Spinal cord (tissue), 10 donors: Measurements from ENCODE around the gene IPO8. TPM values are rescaled to one million over a fixed set of nuclear protein-coding genes. Genes with fewer than 3 reads are reported as not detected.

ENCODE experiments used
- DNase-seq, 6 donors: peaks; one replicate each; pipeline versions ENCODE4 v3.0.0 to v3.0.0-alpha.2; 2013 to 2015; ENCODE audit warnings: low spot score in 6 of 6, low read depth in 4 of 6
- H3K27ac ChIP-seq: one replicate; pipeline ENCODE4 v1.5.1; 2013; ENCODE audit warnings: low read depth, low read length, control low read depth
- H3K27me3 ChIP-seq: one replicate; pipeline ENCODE4 v1.6.1; 2013; ENCODE audit warnings: low read length; ENCODE audit not compliant: control insufficient read depth, insufficient read depth
- H3K36me3 ChIP-seq: one replicate; pipeline ENCODE4 v1.6.1; 2013; ENCODE audit warnings: low read length; ENCODE audit not compliant: control insufficient read depth, insufficient read depth
- H3K4me1 ChIP-seq: one replicate; pipeline ENCODE4 v1.6.1; 2013; ENCODE audit warnings: low read length; ENCODE audit not compliant: control insufficient read depth, insufficient read depth
- H3K4me3 ChIP-seq: one replicate; pipeline ENCODE4 v1.5.1; 2013; ENCODE audit warnings: low read depth, low read length, control low read depth
- H3K9me3 ChIP-seq: one replicate; pipeline ENCODE4 v1.6.1; 2013; ENCODE audit warnings: low read length; ENCODE audit not compliant: control insufficient read depth, insufficient read depth
- WGBS: methylation state at CpG from one replicate; pipeline ENCODE4 v1.1.5; 2013; ENCODE audit warnings: missing lambda C conversion rate; ENCODE audit not compliant: insufficient coverage; 5-methylcytosine and 5-hydroxymethylcytosine counted together
- polyA plus RNA-seq, 2 donors: library from polyadenylated mRNA; unstranded; fragments of 120-200 nt; gene quantifications; one replicate each; pipeline ENCODE4 v1.2.1, GENCODE V29; 2013; ENCODE audit not compliant: insufficient read length in 2 of 2
- total RNA-seq, 2 donors: library from RNA; depleted of rRNA in 1 of 2; stranded (reverse); fragments of 120-200 nt in 1 of 2; fragments of >200 nt in 1 of 2; gene quantifications; one replicate each; pipeline versions ENCODE4 v1.2.3 to v1.2.4, GENCODE V29; 2013 to 2014
- donor health status: healthy.

Gene IPO8
- total and polyA plus RNA-seq, 4 donors: 32.4 to 61.5 (median 36.4) TPM

GRCh38 chr12:30719060-30719459 lies 23.4 kb upstream of the IPO8 start:
- no peaks in the 10 kb centered on the region for H3K4me1 ChIP-seq
- no peaks in the 10 kb centered on the region for H3K27me3 ChIP-seq
- H3K27ac ChIP-seq: no peak overlapping the region
- WGBS: no CpG with 5 or more reads among the region's 1 CpG
- peaks cover 10% of the 10 kb centered on the region for H3K36me3 ChIP-seq
- DNase-seq: no peak
- H3K9me3 ChIP-seq: no peaks in the 10 kb centered on the region
- H3K4me3 ChIP-seq: no peak overlapping the region

GRCh38 chr12:30707613-30708342 lies 12.1 kb upstream of the IPO8 start:
- Histone ChIP-seq H3K36me3 (peaks cover 3% of the 10 kb centered on the region), H3K4me3 (no peak overlapping the region), H3K9me3 (no peaks in the 10 kb centered on the region), H3K4me1 (no peaks in the 10 kb centered on the region), H3K27me3 (no peaks in the 10 kb centered on the region), H3K27ac (no peak overlapping the region)
- DNase-seq: no peak
- WGBS: 100% methylated on average over 1 of the region's 10 CpGs

- no CpG with 5 or more reads among the region's 2 CpGs for WGBS
- H3K27ac ChIP-seq: no peak overlapping the region
- no peaks in the 10 kb centered on the region for H3K27me3 ChIP-seq
- DNase-seq: no peak
- H3K4me1 ChIP-seq: no peaks in the 10 kb centered on the region
- H3K36me3 ChIP-seq: peaks cover 3% of the 10 kb centered on the region
- no peaks in the 10 kb centered on the region for H3K9me3 ChIP-seq
- no peak overlapping the region for H3K4me3 ChIP-seq
Measured at GRCh38 chr12:30706476-30706875, 10.8 kb upstream of the IPO8 start.

GRCh38 chr12:30701056-30701455 lies 5.4 kb upstream of the IPO8 start:
- no peak overlapping the region for H3K4me3 ChIP-seq
- no peaks in the 10 kb centered on the region for H3K27me3 ChIP-seq
- H3K27ac ChIP-seq: no peak overlapping the region
- no peaks in the 10 kb centered on the region for H3K9me3 ChIP-seq
- peaks cover 5% of the 10 kb centered on the region for H3K4me1 ChIP-seq
- no peaks in the 10 kb centered on the region for H3K36me3 ChIP-seq
- peak in 1 of 6 donors; percentile 36 for DNase-seq

- Histone ChIP-seq H3K27me3 (no peaks in the 10 kb centered on the region), H3K27ac (no peak overlapping the region), H3K36me3 (no peaks in the 10 kb centered on the region), H3K9me3 (no peaks in the 10 kb centered on the region), H3K4me3 (no peak overlapping the region), H3K4me1 (peaks cover 5% of the 10 kb centered on the region)
- peak in 1 of 6 donors; percentile 16 for DNase-seq
- WGBS: 71% methylated on average over 1 of the region's 6 CpGs
Measured at GRCh38 chr12:30700216-30700900, 4.7 kb upstream of the IPO8 start.

GRCh38 chr12:30698346-30698745 lies 2.7 kb upstream of the IPO8 start:
- Histone ChIP-seq H3K9me3 (no peaks in the 10 kb centered on the region), H3K27ac (no peak overlapping the region), H3K4me1 (peaks cover 5% of the 10 kb centered on the region), H3K36me3 (no peaks in the 10 kb centered on the region), H3K4me3 (no peak overlapping the region), H3K27me3 (no peaks in the 10 kb centered on the region)
- WGBS: 67% methylated on average over 1 of the region's 12 CpGs
- DNase-seq: no peak

- WGBS: 77% methylated on average over 7 of the region's 7 CpGs
- Histone ChIP-seq H3K9me3 (no peaks in the 10 kb centered on the region), H3K27me3 (no peaks in the 10 kb centered on the region), H3K4me3 (no peak overlapping the region), H3K4me1 (peaks cover 5% of the 10 kb centered on the region), H3K27ac (no peak overlapping the region), H3K36me3 (no peaks in the 10 kb centered on the region)
- no peak for DNase-seq
Measured at GRCh38 chr12:30696943-30697342, 1.3 kb upstream of the IPO8 start.

- no peaks in the 10 kb centered on the region for H3K9me3 ChIP-seq
- no peaks in the 10 kb centered on the region for H3K27me3 ChIP-seq
- peaks cover 5% of the 10 kb centered on the region for H3K4me1 ChIP-seq
- H3K27ac ChIP-seq: no peak overlapping the region
- peak overlapping the region; percentile 94 for H3K4me3 ChIP-seq
- no peaks in the 10 kb centered on the region for H3K36me3 ChIP-seq
- WGBS: 75% methylated on average over 12 of the region's 14 CpGs
- no peak for DNase-seq
Measured at GRCh38 chr12:30696486-30696885, 817 bp upstream of the IPO8 start.

- H3K9me3 ChIP-seq: no peaks in the 10 kb centered on the region
- H3K4me1 ChIP-seq: peaks cover 5% of the 10 kb centered on the region
- no peaks in the 10 kb centered on the region for H3K36me3 ChIP-seq
- no peak for DNase-seq
- H3K27me3 ChIP-seq: no peaks in the 10 kb centered on the region
- peak overlapping the region; percentile 94 for H3K4me3 ChIP-seq
- WGBS: 22% methylated on average over 3 of the region's 6 CpGs
- H3K27ac ChIP-seq: peak overlapping the region; percentile 33
Measured at GRCh38 chr12:30696103-30696408, 387 bp upstream of the IPO8 start.
